BE2C (cell line): ENCODE measurements around the gene HSPBP1.
"Not testable (repeated sequence)": the region's sequence is repeated elsewhere in the genome, so short reads cannot be mapped to it uniquely, and the experiment has no call there.

Experiments
- DNase-seq: peaks from one replicate; pipeline ENCODE4 v3.0.0-alpha.2; 2020
- H3K27me3 ChIP-seq: fragments of 250-450 bp; sonication (Bioruptor Pico); 2 replicates; pipeline ENCODE4 v1.5.1; 2020; ENCODE audit warnings: mild to moderate bottlenecking
- H3K36me3 ChIP-seq: fragments of 250-450 bp; sonication (Bioruptor Pico); 2 replicates; pipeline ENCODE4 v1.5.1; 2020; ENCODE audit warnings: mild to moderate bottlenecking
- H3K4me1 ChIP-seq: fragments of 250-450 bp; sonication (Bioruptor Pico); 2 replicates; pipeline ENCODE4 v1.5.1; 2020
- H3K4me3 ChIP-seq: 2 replicates; pipeline ENCODE4 v1.5.1; 2011; ENCODE audit warnings: low read depth, low read length
- H3K9me3 ChIP-seq: fragments of 250-450 bp; sonication (Bioruptor Pico); 2 replicates; pipeline ENCODE4 v1.5.1; 2020
- TF ChIP-seq, protein P1 (sequence below): IDR thresholded peaks from 2 replicates; pipeline ENCODE4 v1.5.1; 2012; ENCODE audit warnings: mild to moderate bottlenecking, low read depth, low read length

The HSPBP1 gene

DNA sequence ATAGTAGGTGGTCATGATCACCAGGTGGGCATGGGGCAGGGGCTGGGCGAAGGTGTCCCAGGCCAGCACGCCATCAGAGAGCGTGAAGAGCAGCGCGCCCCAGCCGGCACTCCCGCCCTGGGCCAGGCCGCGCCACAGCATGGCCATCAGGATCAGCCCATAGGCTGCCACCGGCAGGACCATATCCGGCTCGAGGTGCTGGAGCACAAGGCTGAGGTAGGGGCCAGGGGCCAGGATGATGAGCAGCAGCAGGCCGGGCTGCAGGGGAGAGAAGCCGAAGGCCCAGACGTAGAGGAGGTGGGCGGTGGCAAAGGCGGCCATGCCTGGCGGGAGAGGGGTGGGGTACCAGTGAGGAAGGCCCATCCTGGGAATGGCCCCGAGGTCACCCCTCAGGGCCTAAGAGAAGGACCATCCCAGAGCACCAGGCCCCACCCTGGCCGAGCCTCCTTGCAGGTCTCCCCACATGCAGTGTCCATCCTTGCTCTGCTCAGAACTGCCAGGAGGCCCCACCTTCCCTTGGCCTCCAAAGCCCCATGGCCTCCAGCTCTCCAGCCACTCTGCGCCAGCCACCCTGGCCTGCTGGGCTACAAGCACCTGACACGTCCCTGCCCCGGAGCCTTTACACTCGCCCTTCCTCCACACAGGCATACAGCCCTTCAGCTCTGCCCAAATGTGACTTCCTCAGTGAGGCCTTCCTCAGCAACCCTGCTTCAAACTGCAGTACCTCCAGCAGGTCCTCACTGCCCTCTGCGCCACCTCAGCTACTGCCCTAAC, 52.5 kb downstream of the HSPBP1 start:
- Histone ChIP-seq H3K27me3 (no peaks in the 10 kb centered on the region), H3K36me3 (peaks cover 48% of the 10 kb centered on the region), H3K9me3 (no peaks in the 10 kb centered on the region), H3K4me3 (no peak overlapping the region), H3K4me1 (peaks cover 18% of the 10 kb centered on the region)
- TF ChIP-seq, protein P1, sequence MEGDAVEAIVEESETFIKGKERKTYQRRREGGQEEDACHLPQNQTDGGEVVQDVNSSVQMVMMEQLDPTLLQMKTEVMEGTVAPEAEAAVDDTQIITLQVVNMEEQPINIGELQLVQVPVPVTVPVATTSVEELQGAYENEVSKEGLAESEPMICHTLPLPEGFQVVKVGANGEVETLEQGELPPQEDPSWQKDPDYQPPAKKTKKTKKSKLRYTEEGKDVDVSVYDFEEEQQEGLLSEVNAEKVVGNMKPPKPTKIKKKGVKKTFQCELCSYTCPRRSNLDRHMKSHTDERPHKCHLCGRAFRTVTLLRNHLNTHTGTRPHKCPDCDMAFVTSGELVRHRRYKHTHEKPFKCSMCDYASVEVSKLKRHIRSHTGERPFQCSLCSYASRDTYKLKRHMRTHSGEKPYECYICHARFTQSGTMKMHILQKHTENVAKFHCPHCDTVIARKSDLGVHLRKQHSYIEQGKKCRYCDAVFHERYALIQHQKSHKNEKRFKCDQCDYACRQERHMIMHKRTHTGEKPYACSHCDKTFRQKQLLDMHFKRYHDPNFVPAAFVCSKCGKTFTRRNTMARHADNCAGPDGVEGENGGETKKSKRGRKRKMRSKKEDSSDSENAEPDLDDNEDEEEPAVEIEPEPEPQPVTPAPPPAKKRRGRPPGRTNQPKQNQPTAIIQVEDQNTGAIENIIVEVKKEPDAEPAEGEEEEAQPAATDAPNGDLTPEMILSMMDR = no peak
- DNase-seq = no peak

DNA sequence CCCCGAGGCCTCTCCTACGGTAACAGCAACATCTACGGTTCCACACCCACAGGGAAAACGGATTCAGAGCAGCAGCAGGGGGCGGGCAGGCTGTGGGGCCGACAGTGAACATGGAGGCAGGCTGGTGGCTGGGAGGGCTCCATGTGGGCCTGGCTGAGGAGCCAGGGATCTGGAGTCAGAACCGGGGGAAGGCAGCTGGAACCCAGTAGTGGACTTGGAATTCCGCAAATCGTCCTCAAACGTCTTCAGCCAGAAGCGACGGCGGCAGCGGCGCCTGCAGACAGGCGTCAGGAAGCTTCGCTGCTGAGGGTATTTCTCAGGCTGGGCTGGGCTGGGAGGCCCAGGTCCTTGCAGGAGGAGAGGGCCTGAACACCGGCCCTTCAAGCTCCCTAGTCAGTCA, 53.1 kb downstream of the HSPBP1 start:
- no peak for DNase-seq
- TF ChIP-seq, protein P1 = no peak
- H3K4me3 ChIP-seq = no peak overlapping the region
- no peaks in the 10 kb centered on the region for H3K27me3 ChIP-seq
- peaks cover 14% of the 10 kb centered on the region for H3K4me1 ChIP-seq
- H3K9me3 ChIP-seq = no peaks in the 10 kb centered on the region
- peaks cover 44% of the 10 kb centered on the region for H3K36me3 ChIP-seq

DNA sequence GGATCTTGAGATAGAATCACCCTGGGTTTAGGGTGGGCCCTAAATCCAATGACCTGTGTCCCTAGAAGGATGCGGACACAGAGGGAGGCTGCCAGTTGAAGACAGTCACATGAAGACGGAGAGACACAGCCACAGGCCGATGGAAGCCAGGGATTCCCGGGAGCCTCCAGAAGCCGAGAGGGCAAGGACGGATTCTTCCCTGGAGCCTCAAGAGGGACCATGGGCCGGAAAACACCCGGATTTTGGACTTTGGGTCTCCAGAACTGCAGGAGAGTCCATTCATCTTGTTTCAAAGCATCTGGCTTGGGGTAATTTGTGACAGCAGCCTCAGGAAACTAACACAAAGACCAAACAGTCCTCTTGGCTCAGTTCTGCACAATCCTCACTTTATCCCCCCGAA, 53.6 kb downstream of the HSPBP1 start:
- Histone ChIP-seq H3K9me3 (no peaks in the 10 kb centered on the region), H3K4me3 (no peak overlapping the region), H3K4me1 (peaks cover 13% of the 10 kb centered on the region), H3K36me3 (peaks cover 39% of the 10 kb centered on the region), H3K27me3 (no peaks in the 10 kb centered on the region)
- DNase-seq = no peak
- TF ChIP-seq, protein P1 = no peak

DNA sequence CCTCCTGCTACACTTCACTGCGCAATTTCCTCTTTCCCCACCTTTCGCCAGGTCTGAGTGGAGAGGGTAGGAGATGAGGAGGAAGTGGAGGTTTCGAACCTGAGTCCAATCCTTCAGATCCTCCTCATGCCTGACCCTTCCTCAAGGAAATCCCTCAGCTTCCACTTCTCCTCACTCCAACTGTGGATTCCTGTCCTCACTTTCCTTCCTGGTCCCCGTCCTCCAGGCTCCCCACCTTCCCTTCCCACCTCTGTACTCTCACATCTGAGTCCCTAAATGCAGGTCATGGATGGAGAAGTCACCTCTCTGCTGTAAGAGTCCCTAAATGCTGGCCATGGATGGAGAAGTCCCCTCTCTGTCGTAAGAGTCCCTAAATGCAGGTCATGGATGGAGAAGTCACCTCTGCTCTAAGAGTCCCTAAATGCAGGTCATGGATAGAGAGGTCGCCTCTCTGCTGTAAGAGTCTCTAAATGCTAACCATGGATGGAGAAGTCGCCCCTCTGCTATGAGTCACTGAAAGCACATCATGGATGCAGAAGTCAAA, 54.4 kb downstream of the HSPBP1 start:
- no peak for DNase-seq
- Histone ChIP-seq H3K9me3 (no peaks in the 10 kb centered on the region), H3K4me3 (no peak overlapping the region), H3K4me1 (peaks cover 13% of the 10 kb centered on the region), H3K27me3 (no peaks in the 10 kb centered on the region), H3K36me3 (peaks cover 33% of the 10 kb centered on the region)
- TF ChIP-seq, protein P1 = no peak

DNA sequence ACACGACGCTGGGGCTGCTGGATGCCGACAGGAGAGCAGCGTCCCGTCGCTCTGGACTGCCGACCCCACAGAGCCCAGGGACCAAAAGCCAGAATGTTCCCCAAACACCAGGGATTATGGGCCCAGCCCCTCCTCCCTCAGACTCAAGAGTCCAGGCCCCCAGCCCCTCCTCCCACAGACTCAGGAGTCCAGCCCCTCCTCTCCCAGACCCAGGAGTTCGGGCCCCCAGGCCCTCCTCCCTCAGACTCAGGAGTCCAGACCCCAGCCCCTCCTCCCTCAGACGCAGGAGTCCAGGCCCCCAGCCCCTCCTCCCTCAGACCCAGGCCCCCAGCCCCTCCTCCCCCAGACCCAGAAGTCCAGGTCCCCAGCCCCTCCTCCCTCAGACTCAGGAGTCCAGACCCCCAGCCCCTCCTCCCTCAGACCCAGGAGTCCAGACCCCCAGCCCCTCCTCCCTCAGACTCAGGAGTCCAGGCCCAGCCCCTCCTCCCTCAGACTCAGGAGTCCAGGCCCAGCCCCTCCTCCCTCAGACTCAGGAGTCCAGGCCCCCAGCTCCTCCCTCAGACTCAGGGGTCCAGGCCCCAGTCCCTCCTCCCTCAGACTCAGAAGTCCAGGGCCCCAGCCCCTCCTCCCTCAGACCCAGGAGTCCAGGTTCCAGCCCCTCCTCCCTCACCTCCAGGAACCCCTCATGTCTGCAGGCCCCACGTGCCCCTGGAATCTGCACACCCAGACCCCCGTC, 55.1 kb downstream of the HSPBP1 start:
- not testable (repeated sequence) for DNase-seq, H3K9me3 ChIP-seq, H3K27me3 ChIP-seq, H3K4me3 ChIP-seq
- Histone ChIP-seq H3K4me1 (peaks cover 13% of the 10 kb centered on the region), H3K36me3 (peaks cover 34% of the 10 kb centered on the region)

DNA sequence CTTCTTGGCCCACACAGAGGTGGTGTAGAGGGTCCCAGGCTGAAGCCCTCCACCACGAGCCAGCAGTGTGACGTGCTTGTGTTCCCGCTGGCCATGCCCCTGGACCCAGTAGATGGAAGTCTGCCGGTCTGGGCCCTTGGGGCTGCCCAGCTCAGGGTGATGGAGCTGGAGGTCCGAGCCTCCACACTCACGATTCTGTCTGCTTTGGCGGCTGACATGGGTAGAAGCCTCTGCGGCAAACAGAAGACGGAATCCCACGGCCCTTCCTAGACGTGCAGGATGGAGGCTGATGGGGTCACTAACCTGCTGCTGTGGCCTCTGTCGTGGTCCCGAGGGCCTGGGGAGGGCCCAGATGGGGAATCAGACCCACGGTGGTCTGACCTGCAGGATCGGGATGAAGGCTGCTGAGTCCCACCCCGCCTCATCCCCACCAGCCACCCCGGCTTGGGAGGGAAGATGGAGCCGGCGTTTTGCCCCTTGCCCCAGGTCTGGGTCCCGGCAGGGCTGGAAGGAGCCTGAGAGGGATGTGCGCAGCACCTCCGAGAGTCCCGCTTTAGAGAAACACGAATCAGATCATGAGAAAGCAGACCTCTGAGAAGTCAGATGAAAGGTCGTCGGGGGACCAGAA, 55.8 kb downstream of the HSPBP1 start:
- Histone ChIP-seq H3K27me3 (no peaks in the 10 kb centered on the region), H3K9me3 (no peaks in the 10 kb centered on the region), H3K4me3 (no peak overlapping the region), H3K4me1 (peaks cover 13% of the 10 kb centered on the region), H3K36me3 (peaks cover 27% of the 10 kb centered on the region)
- no peak for DNase-seq
- TF ChIP-seq, protein P1 = no peak
